ENCODE data around the gene CLK1.

Gene CLK1

GRCh38 chr2:200851398-200852248 lies 12.8 kb downstream of the CLK1 start:
- DNase-seq (ENCODE audit: low read depth): no peak

- DNase-seq (ENCODE audit: low read depth): no peak
Measured at GRCh38 chr2:200850512-200851256, 13.8 kb downstream of the CLK1 start.

- no peak for DNase-seq (ENCODE audit: low read depth)
Measured at GRCh38 chr2:200847939-200848338, 16.5 kb downstream of the CLK1 start.

GRCh38 chr2:200847269-200847668 lies 17.2 kb downstream of the CLK1 start:
- no peak for DNase-seq (ENCODE audit: low read depth)

DNA sequence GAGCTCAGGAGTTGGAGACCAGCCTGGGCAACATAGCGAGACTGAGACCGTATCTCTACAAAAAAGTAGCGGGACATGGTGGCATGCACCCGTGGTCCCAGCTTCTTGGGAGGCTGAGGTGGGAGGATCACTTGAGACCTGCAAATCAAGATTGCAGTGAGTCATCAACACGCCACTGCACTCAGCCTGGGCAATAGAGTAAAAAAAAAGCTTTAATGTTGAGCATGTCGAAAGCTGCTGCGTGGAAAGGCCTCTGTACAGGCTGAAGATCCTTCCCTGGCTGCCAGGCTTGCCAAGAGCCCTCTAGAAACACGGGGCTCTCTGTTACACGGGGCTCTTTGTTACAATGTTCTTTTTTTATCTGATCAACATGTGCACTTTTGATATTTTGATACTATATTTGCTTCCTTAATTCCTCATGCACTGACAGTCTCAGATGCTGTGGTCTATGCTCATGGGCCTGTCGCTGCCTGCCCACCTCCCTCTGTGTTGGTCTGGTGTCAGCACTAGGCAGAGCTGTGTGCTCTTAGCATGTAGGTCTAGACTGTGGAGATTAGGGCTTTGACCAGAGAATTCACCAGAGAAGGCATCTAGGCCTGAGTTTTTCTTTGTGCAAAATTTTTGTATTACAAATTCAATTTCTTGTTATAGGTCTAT lies 18.7 kb downstream of the CLK1 start:
- DNase-seq (ENCODE audit: low read depth): no peak

GRCh38 chr2:200845194-200845593 lies 19.3 kb downstream of the CLK1 start:
- DNase-seq (ENCODE audit: low read depth): no peak

DNA sequence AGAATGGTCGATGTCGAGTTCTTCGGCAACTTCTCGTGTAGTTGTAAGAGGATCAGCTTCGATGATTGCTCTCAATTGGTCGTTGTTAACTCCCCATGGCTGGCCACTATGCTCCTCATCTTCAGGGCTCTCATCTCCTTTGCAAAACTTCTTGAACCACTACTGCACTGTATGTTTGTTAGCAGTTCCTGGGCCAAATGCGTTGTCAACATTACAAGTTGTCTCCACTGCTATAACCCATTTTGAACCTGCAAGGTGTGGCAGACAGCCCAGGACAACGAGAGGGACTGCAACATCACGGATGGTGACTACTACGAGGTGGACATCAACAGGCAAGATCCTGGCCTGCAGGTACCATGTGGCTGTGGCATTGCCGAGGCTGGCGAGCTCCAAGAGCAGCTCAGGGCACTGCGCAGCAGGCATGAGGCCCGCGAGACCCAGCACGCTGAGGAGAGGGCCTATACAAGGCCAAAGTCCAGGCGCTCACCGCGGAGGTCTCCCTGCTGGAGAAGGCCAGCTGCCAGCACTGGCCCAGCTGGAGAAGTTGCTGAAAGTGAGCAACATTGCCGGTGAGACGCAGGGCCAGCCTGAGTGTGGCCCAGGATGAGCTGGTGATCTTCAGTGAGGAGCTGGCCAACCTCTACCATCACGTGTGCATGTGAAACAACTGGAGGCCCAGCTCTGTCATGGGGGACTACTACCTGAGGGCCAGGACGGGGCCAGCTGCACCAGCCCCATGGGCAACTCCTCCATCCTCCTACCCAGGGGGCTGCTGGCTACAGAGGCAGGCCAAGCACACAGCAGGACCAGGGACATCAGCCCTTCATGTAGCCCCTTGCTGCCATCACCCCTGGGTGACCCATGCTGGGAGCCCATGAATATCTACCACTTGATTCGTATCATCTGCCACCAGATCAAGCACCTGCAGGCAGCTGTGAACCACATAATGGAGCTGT lies 20.2 kb downstream of the CLK1 start:
- DNase-seq (ENCODE audit: low read depth): no peak

DNA sequence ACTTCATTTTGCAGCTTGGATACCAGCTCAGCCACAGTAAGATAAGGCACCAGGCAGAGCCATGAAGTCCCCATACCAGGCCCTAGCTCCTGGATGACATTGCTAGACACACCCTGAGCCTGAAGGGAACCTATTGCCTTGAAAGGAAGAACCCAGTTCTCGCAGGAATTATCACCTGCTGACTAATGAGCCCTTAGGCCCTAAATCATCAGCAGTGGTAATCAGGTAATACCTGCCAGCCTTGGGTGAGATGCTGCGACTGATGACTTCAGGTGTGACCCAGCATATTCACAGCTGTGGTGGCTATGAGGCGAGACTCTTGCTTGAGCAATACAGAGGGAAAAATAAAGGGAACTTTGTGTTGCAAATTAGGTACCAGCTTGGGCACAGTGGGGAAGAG lies 24.9 kb downstream of the CLK1 start:
- DNase-seq (ENCODE audit: low read depth): no peak

- DNase-seq (ENCODE audit: low read depth): no peak
Measured at GRCh38 chr2:200834701-200835100, 29.8 kb downstream of the CLK1 start.

GRCh38 chr2:200829258-200829655 lies 35.2 kb downstream of the CLK1 start:
- no peak for DNase-seq (ENCODE audit: low read depth)

DNA sequence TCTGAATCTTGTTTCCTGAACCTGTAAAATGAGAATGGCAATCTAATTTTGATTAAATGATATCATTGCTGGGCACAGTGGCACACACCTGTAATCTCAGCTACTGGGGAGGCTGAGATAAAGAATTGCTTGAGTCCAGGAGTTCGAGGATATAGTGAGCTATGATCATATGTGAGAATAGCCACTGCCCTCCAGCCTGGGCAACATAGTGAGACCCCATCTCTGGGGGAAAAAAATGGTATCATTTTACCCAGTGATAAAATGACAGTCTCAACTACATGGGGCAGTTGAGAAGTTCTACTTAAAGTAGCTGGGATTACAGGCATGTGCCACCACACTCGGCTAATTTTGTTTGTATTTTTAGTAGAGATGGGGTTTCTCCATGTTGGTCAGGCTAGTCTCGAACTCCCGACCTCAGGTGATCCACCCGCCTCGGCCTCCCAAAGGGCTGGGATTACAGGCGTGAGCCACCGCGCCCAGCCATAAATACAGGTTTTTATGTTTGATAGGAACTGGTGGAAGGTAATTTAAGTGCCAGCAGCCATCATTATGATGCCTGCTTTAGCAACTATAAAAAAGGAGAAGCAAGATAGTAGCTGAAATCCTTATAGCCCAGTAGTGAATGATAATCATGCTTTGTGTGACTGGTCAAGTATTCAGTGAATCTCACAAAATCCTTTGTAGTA lies 35.7 kb downstream of the CLK1 start:
- DNase-seq (ENCODE audit: low read depth): no peak

DNA sequence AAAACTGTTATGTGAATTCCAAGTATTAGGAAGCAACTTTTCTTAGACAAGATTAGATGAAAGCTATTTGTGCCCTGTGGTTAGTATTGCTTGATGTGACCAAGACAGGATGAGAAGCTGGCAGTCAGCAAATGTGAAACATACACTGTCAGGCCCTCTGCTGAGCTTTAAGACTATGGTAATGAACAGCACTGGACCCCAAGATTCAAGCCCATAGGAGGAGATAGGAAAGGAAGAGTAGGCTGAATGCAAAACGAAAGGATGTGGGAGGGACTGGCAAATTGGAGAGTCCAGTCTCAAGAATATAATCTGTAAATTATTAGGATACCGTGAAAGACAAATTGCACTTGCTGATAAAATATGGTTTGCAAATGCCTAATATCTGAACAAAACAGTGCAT lies 36.4 kb downstream of the CLK1 start:
- DNase-seq (ENCODE audit: low read depth): no peak

GRCh38 chr2:200821686-200822245 lies 42.7 kb downstream of the CLK1 start:
- DNase-seq (ENCODE audit: low read depth): no peak

DNA sequence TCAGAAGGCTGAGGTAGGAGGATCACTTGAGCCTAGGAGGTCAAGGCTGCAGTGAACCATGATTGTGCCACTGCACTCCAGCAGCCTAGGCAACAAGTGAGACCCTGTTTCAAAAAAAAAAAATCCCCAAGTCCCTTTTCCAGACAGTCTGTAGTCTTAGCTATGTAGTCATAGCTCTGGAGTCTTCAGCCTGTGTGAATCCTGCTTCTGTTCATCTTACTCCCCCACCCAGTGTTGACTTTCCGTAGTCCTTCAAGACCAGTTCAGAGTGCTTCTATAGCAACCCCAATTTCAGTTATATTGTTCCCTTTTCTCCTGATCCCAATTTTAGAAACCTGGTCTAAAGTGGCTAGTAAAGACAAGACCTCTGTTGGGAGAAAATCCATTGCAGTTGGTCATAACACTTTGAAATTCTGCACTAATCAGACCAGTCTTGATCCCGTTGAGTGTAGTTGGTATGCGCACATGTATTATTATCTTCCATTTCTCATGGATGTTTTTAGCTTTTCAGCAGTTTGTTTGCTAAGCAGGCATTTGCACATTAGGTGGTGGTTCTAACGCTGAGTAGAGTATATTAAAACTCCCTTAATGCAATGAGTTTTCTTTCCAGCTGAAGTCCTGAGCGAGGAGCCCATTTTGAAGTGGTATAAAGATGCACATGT lies 43.8 kb downstream of the CLK1 start:
- DNase-seq (ENCODE audit: low read depth): no peak

DNA sequence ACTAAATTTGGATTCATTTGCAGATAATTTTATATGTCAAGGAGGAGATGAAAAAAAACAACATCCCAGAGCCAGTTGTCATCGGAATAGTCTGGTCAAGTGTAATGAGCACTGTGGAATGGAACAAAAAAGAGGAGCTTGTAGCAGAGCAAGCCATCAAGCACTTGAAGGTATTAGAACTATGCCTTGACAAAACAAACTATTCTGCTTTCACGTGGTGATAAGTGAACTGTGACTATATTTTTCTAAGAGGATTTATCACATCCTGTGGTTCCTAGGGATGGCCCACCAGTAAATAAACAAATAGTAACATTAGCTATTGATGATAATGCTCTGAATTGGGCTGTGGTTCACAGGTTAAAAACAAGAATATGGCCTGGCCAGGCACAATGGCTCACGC lies 45.7 kb downstream of the CLK1 start:
- peak; percentile 76 for DNase-seq (ENCODE audit: low read depth)

DNA sequence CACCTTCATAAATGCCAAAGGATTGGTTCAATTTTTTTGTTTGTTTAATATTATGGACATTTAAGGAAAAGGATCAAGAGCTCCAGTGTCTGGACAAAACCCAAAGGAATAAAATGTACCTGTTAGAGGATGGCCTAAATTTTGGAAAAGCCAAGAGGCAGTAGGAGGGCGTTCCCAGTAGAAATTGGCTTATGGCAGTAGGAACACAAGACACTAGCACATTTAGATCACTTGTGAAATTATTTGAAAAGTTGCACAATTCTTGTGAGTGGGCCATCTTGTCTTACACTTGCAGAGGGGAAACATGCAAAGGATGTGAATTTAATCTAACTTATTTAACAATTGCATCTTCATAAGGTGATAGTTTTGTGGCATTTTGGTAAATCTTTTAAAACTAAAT lies 49.5 kb downstream of the CLK1 start:
- DNase-seq (ENCODE audit: low read depth): no peak

DNA sequence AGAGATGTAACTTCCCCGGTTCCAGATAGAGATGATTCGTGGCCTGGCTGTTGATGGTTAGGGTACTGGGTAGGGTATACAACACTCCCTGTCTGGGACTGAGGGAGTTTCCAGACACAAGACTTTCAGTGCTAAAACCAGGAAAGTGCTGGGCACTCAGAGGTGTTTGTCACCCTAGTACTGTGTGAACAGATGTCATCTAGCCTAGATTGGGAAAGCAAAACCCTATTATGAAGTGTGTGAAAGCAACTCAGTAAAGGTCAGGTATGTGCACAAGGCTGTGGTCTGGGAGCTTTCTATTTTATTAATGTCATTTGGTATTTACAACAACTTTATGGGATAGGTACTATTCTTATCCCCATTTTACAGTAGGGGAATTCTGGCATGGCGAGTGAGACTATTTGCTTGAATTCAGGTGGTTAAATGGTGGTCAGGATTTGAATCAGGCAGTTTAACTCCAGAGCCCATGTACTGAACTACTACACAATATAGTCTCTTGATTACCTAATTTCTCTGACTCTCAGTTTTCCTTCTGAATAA lies 50.1 kb downstream of the CLK1 start:
- DNase-seq (ENCODE audit: low read depth): no peak

DNA sequence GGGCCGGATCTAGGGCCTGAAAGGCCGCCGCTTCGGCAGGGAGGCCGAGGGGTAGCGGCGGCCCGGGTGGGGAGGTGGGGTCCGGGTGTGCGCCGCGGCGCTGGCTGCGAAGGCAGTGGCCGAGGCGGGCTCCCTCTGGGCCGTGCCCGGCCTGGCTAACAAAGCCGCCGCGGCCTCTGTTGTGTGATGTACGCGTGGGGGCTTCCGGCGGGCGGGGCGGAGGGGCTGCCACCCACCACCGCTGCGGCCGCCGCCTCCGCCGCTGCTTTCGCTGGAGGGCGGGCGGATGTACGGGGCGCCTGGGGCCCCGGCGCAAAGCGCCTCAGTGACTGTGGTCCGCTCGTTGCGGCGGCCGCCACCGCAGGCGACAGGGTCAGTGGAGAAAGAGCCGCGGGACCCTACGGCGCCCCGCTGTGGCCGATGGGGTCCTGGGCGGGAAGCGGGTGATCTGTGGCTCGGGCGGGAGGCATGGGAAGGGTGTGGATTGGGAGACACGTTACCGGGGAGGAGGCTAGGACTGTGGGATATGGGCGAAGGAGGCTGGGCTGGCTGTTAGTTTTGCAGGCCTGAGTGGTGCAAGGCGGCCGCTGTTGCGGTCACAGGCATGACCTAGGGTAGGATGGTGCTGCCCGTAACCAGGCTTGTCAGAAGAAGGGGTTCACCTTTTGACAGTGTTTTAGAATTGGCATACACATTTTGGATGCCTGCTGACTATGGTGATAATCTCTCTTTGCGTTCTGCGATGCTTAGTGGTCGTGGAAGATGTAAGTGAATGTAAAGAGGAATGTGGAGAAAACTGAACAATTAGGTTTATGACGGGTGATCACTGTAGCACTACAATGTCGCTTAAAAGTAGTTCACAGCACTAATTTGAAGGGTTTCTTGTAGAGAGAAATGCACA lies 52.1 kb downstream of the CLK1 start:
- DNase-seq (ENCODE audit: low read depth): peak; percentile 79
